Activated CD4-positive, CD25-positive, alpha-beta regulatory T cell (primary cell): ENCODE results near the gene UQCRC1.
A peak's percentile ranks its signal among the peaks of the same experiment; 100 is the strongest.

Experiments used
- DNase-seq, 4 experiments: peaks; one replicate each; lab custom pipeline; 2025; lab: John Stamatoyannopoulos, UW

Gene UQCRC1

GRCh38 chr3:48609088-48610005, at the start of gene UQCRC1:
Gene UQCRC1 (minus strand): TSS chr3:48609646. CDS start chr3:48609620, 26 bp downstream.
- DNase-seq: peak; percentile 71 to 87 (median 80)

GRCh38 chr3:48656841-48657281, 47.4 kb upstream of the UQCRC1 start:
- no peak for DNase-seq

- DNase-seq: peak; percentile 64 to 77 (median 72)
Observed at GRCh38 chr3:48656061-48656840, 46.8 kb upstream of the UQCRC1 start.

GRCh38 chr3:48655606-48656005, 46.2 kb upstream of the UQCRC1 start:
- peak in 3 of 4 experiments; percentile 27 to 44 (median 40) for DNase-seq

GRCh38 chr3:48655063-48655462, 45.6 kb upstream of the UQCRC1 start:
- DNase-seq: no peak

- DNase-seq: no peak
Observed at GRCh38 chr3:48652923-48653715, 43.7 kb upstream of the UQCRC1 start.

GRCh38 chr3:48651771-48652170, 42.3 kb upstream of the UQCRC1 start:
- no peak for DNase-seq

GRCh38 chr3:48650723-48651122, 41.3 kb upstream of the UQCRC1 start:
- no peak for DNase-seq

GRCh38 chr3:48648188-48648850, 38.9 kb upstream of the UQCRC1 start:
- no peak for DNase-seq

GRCh38 chr3:48647714-48648113, 38.3 kb upstream of the UQCRC1 start:
- no peak for DNase-seq

GRCh38 chr3:48644898-48645760, 35.7 kb upstream of the UQCRC1 start:
- DNase-seq: no peak

- no peak for DNase-seq
Observed at GRCh38 chr3:48642605-48643004, 33.2 kb upstream of the UQCRC1 start.

- DNase-seq: no peak
Observed at GRCh38 chr3:48641396-48641795, 31.9 kb upstream of the UQCRC1 start.

GRCh38 chr3:48639944-48640606, 30.6 kb upstream of the UQCRC1 start:
- DNase-seq: no peak

GRCh38 chr3:48637305-48637704, 27.9 kb upstream of the UQCRC1 start:
- DNase-seq: no peak

- no peak for DNase-seq
Observed at GRCh38 chr3:48636149-48636655, 26.8 kb upstream of the UQCRC1 start.

- peak; percentile 82 to 90 (median 85) for DNase-seq
Observed at GRCh38 chr3:48635222-48636021, 26.0 kb upstream of the UQCRC1 start, which contains the start of gene SLC26A6. Gene SLC26A6 (minus strand): TSS chr3:48635461. CDS start chr3:48635393, 68 bp downstream.

- peak in 2 of 4 experiments; percentile 11 to 17 for DNase-seq
Observed at GRCh38 chr3:48634661-48635221, 25.3 kb upstream of the UQCRC1 start.
